ENCODE measurements around the gene CORIN.
"Not testable (repeated sequence)": the region's sequence is repeated elsewhere in the genome, so short reads cannot be mapped to it uniquely, and the experiment has no call there.

The CORIN gene

GRCh38 chr4:47566969-47567368 lies 270.9 kb downstream of the CORIN start:
- CTCF ChIA-PET, result interaction anchor here (0.7 kb wide), 1 partner anchor 91 kb away, joined by 3 read pairs; no protein-coding TSS in a partner anchor
- no peak overlapping the region for H3K27ac ChIP-seq
- DNase-seq (ENCODE audit: low spot score), result no peak
- no peak for TF ChIP-seq CTCF (conservative IDR thresholded peaks at IDR 0.05; ENCODE audit: low read depth)
- POLR2A ChIA-PET (ENCODE audit: low non-redundant PET), result no interaction called here

- TF ChIP-seq CTCF (conservative IDR thresholded peaks at IDR 0.05; ENCODE audit: low read depth), result no peak
- CTCF ChIA-PET, result interaction anchor here (0.7 kb wide), 1 partner anchor 91 kb away, joined by 3 read pairs; no protein-coding TSS in a partner anchor
Observed at GRCh38 chr4:47566566-47566965, 271.3 kb downstream of the CORIN start.

GRCh38 chr4:47562297-47562696 lies 275.6 kb downstream of the CORIN start:
- CTCF ChIA-PET, result no interaction called here
- no peak for TF ChIP-seq CTCF (conservative IDR thresholded peaks at IDR 0.05; ENCODE audit: low read depth)
- DNase-seq (ENCODE audit: low spot score), result no peak
- POLR2A ChIA-PET (ENCODE audit: low non-redundant PET), result no interaction called here
- no peak overlapping the region for H3K27ac ChIP-seq

More at GRCh38 chr4:47566566-47566965, 271.3 kb downstream of the CORIN start:
- H3K27ac ChIP-seq, result no peak overlapping the region
- POLR2A ChIA-PET (ENCODE audit: low non-redundant PET), result no interaction called here
- no peak for DNase-seq (ENCODE audit: low spot score)

DNA sequence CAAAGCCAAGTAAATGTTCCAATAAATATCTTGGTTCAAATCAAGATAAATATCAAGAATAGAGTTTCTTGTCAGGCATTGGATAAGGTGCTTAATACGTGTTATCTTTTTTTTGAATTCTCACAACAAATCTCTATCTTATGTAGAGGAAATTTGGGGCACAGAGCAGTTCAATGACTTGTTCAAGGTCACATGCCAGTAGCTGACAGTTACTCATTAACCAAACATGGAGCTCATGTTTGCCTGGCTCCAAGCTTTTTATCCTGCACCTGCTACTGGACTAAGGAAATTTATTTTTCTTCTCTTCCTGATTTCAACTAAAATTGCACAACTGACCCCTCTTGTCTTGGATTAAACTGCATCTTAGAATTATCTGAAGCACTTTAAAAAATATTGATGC lies 276.5 kb downstream of the CORIN start:
- ChIA-PET CTCF (interaction anchor here (0.5 kb wide), 1 partner anchor 79 kb away, joined by 5 read pairs; no protein-coding TSS in a partner anchor), POLR2A (ENCODE audit: low non-redundant PET) (no interaction called here)
- no peak for DNase-seq (ENCODE audit: low spot score)
- no peak for TF ChIP-seq CTCF (conservative IDR thresholded peaks at IDR 0.05; ENCODE audit: low read depth)
- H3K27ac ChIP-seq, result no peak overlapping the region

GRCh38 chr4:47560682-47561081 lies 277.2 kb downstream of the CORIN start:
- no peak overlapping the region for H3K27ac ChIP-seq
- CTCF ChIA-PET, result interaction anchor here (0.5 kb wide), 1 partner anchor 79 kb away, joined by 5 read pairs; no protein-coding TSS in a partner anchor
- TF ChIP-seq CTCF (conservative IDR thresholded peaks at IDR 0.05; ENCODE audit: low read depth), result no peak
- DNase-seq (ENCODE audit: low spot score), result no peak
- POLR2A ChIA-PET (ENCODE audit: low non-redundant PET), result no interaction called here

GRCh38 chr4:47557255-47557654 lies 280.6 kb downstream of the CORIN start:
- no peak for DNase-seq (ENCODE audit: low spot score)
- H3K27ac ChIP-seq, result no peak overlapping the region
- ChIA-PET CTCF (no interaction called here), POLR2A (ENCODE audit: low non-redundant PET) (no interaction called here)
- no peak for TF ChIP-seq CTCF (conservative IDR thresholded peaks at IDR 0.05; ENCODE audit: low read depth)

- DNase-seq (ENCODE audit: low spot score); POLR2A ChIA-PET (ENCODE audit: low non-redundant PET); H3K27ac ChIP-seq: not testable (repeated sequence)
- CTCF ChIA-PET, result interaction anchor here (0.6 to 0.7 kb wide), 2 partner anchors 54 to 930 kb away, joined by 3 read pairs; no protein-coding TSS in a partner anchor
Observed at GRCh38 chr4:47555920-47556319, 281.9 kb downstream of the CORIN start.
